ENCODE data around the gene PYGL.

DNA sequence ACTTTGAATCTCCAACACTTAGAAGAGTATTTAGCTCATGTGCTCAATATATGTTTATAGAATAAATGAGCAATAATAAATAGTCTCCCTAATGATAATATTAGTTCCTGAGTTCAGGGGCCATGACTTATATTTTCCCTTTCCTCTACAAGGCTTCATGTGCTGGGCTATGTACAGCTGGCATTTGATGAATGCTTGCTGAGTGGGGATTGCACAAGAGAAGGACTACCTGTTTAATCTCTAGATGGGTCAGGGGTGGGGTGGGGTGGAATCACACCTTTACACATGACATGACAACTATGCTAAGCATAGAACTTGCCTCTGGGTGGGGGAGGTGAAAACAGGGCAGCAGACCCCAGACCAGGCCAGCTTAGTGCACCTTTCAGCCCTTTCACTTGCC, 80.0 kb downstream of the PYGL start:
- TF ChIP-seq, protein P1, sequence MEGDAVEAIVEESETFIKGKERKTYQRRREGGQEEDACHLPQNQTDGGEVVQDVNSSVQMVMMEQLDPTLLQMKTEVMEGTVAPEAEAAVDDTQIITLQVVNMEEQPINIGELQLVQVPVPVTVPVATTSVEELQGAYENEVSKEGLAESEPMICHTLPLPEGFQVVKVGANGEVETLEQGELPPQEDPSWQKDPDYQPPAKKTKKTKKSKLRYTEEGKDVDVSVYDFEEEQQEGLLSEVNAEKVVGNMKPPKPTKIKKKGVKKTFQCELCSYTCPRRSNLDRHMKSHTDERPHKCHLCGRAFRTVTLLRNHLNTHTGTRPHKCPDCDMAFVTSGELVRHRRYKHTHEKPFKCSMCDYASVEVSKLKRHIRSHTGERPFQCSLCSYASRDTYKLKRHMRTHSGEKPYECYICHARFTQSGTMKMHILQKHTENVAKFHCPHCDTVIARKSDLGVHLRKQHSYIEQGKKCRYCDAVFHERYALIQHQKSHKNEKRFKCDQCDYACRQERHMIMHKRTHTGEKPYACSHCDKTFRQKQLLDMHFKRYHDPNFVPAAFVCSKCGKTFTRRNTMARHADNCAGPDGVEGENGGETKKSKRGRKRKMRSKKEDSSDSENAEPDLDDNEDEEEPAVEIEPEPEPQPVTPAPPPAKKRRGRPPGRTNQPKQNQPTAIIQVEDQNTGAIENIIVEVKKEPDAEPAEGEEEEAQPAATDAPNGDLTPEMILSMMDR (conservative IDR thresholded peaks at IDR 0.05 in 1 of 2, IDR thresholded peaks at IDR 0.05 in 1 of 2; ENCODE audit: extremely low read depth in 1 of 2, insufficient read depth in 1 of 2, low read depth in 1 of 2, low read length in 2 of 2), result no peak
- TF ChIP-seq EZH2 (IDR thresholded peaks at IDR 0.05; ENCODE audit: borderline replicate concordance, low read length), result no peak

Measured in mammary epithelial cell (primary cell).